Measurements from ENCODE around the gene DNAJB4. TPM values are rescaled to one million over a fixed set of nuclear protein-coding genes. Genes with fewer than 3 reads are reported as not detected.

DNAJB4 gene
- total and polyA plus RNA-seq, 2 experiments from 2014 or later, result 40.2 to 46.2 TPM

GRCh38 chr1:78049396-78049795, 44.7 kb downstream of the DNAJB4 start:
- peak in 1 of 2 donors; percentile 31 for DNase-seq (ENCODE audit: low read depth in 1 of 2, low spot score in 1 of 2)
- Histone ChIP-seq H3K27ac (no peak overlapping the region), H3K27me3 (peaks cover 35% of the 10 kb centered on the region), H3K36me3 (no peaks in the 10 kb centered on the region), H3K9me3 (ENCODE audit: low read depth) (no peaks in the 10 kb centered on the region), H3K4me1 (ENCODE audit: low read depth) (peaks cover 24% of the 10 kb centered on the region), H3K4me3 (no peak overlapping the region)
- no peak for TF ChIP-seq CTCF (IDR thresholded peaks at IDR 0.05; ENCODE audit: low read depth, low read length)

- Histone ChIP-seq H3K9me3 (ENCODE audit: low read depth) (no peaks in the 10 kb centered on the region), H3K27me3 (peaks cover 19% of the 10 kb centered on the region), H3K27ac (no peak overlapping the region), H3K4me3 (no peak overlapping the region), H3K36me3 (no peaks in the 10 kb centered on the region), H3K4me1 (ENCODE audit: low read depth) (peaks cover 24% of the 10 kb centered on the region)
- DNase-seq (ENCODE audit: low read depth in 1 of 2, low spot score in 1 of 2), result no peak
- no peak for TF ChIP-seq CTCF (IDR thresholded peaks at IDR 0.05; ENCODE audit: low read depth, low read length)
These were observed 46.3 kb downstream of the DNAJB4 start for GRCh38 chr1:78051005-78051404.

GRCh38 chr1:78052685-78053405, 48.1 kb downstream of the DNAJB4 start:
- H3K9me3 ChIP-seq (ENCODE audit: low read depth), result no peaks in the 10 kb centered on the region
- H3K4me1 ChIP-seq (ENCODE audit: low read depth), result peaks cover 14% of the 10 kb centered on the region
- no peak overlapping the region for H3K27ac ChIP-seq
- no peaks in the 10 kb centered on the region for H3K36me3 ChIP-seq
- peaks cover under 1% of the 10 kb centered on the region for H3K27me3 ChIP-seq
- no peak for TF ChIP-seq CTCF (IDR thresholded peaks at IDR 0.05; ENCODE audit: low read depth, low read length)
- no peak for DNase-seq (ENCODE audit: low read depth in 1 of 2, low spot score in 1 of 2)
- no peak overlapping the region for H3K4me3 ChIP-seq

GRCh38 chr1:78053498-78053897, 48.8 kb downstream of the DNAJB4 start:
- H3K36me3 ChIP-seq, result no peaks in the 10 kb centered on the region
- peaks cover 11% of the 10 kb centered on the region for H3K4me1 ChIP-seq (ENCODE audit: low read depth)
- H3K4me3 ChIP-seq, result no peak overlapping the region
- no peaks in the 10 kb centered on the region for H3K9me3 ChIP-seq (ENCODE audit: low read depth)
- H3K27me3 ChIP-seq, result no peaks in the 10 kb centered on the region
- no peak for TF ChIP-seq CTCF (IDR thresholded peaks at IDR 0.05; ENCODE audit: low read depth, low read length)
- DNase-seq (ENCODE audit: low read depth in 1 of 2, low spot score in 1 of 2), result no peak
- H3K27ac ChIP-seq, result no peak overlapping the region

GRCh38 chr1:78054559-78054958, 49.8 kb downstream of the DNAJB4 start:
- no peak for TF ChIP-seq CTCF (IDR thresholded peaks at IDR 0.05; ENCODE audit: low read depth, low read length)
- Histone ChIP-seq H3K27ac (no peak overlapping the region), H3K4me1 (ENCODE audit: low read depth) (peaks cover 6% of the 10 kb centered on the region), H3K9me3 (ENCODE audit: low read depth) (no peaks in the 10 kb centered on the region), H3K27me3 (no peaks in the 10 kb centered on the region), H3K36me3 (no peaks in the 10 kb centered on the region), H3K4me3 (no peak overlapping the region)
- DNase-seq (ENCODE audit: low read depth in 1 of 2, low spot score in 1 of 2), result peak in 1 of 2 donors; percentile 21

Measured in cardiac muscle cell (in vitro differentiated cells and primary cell).